Head of caudate nucleus (tissue), 42 donors: ENCODE measurements around the gene PRDM15.

Experiments
- DNase-seq, 42 donors: peaks; one replicate each; pipeline versions ENCODE4 v3.0.0 to v3.0.0-alpha.2; 2020 to 2021; ENCODE audit warnings: mixed read lengths in 7 of 42
- intact Hi-C: fragments of 100-400 bp; cut with DNase I; formaldehyde crosslinking; loops from one replicate; pipeline ENCODE4 v1.15.0; 2022

The PRDM15 gene

DNA sequence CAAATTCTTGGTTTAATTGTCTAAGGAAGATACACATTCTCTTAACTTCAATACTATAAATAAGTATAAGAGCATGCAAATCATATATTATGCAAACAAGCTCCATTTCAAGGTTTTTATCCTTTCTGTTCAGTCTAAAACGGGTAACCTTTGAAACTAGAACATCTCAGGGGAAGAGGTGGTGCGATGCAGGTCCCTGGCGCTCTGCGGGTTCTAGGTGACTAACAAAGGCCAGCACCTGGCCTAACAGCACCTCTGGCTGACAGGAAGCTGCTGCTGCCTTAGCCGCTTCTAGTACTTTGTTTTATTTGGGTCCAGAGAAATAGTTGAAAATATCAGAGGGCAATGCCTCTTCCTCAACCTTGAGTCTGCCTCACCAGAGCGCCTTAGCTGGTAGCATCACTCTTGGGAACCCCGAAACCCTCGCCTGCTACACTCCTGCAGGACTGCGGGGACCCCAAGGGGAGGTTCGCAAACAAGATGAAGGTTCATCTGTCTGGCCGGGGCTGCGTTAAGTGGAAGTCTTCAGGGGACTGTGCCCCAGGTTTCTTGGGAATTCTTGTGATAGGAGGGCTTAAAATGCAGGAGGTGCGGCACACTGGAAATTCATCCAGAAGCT lies 45.5 kb downstream of the PRDM15 start:
- intact Hi-C loops: loop anchor here (10.0 kb wide), 1 partner anchor 61 kb away; no protein-coding TSS in a partner anchor
- DNase-seq: peak in 1 of 42 donors; percentile 2

DNA sequence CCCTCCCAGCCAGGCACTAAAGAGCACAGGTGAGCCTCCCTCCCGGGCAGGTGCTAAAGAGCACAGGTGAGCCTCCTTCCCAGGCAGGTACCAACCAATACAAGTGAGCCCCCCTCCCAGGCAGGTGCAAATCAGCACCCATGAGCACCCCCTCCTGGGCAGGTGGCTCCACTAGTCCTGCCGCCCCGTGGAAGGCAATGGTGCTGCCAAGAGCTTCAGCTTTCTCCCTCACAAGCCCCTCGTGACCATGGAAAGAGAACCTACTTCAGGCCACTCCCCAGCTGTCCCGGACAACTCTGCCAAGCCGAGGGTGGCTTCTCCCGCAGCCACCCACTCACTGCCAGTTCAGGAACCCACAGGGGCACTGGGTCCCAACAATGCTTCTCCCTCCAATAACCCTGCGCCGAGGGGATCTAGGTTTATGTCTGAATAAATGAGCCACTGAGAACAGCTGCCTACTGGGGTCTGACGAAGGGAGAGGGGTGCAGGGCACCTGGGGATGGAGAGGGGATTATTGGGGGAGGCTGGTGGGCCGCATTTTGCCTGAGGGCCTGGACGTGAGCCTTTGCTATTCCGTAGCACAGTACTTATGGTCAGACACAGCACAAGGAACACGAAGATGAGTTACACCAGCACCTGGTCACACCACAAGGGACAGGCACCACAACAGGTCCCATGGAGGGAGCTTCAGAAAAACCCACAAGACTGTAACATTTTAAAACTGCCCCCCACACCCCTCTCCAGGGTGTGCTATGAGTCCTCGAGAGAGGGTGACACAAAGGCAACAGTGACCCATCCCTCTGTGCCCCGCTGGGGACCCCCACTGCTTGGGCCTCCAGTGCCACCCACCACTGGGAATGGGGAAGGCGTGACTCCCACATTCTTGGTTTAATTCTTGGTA lies 46.3 kb downstream of the PRDM15 start:
- DNase-seq: peak in 3 of 42 donors; percentile 3 to 10 (median 4)
- intact Hi-C loops: loop anchor here (10.0 kb wide), 1 partner anchor 62 kb away; no protein-coding TSS in a partner anchor

DNA sequence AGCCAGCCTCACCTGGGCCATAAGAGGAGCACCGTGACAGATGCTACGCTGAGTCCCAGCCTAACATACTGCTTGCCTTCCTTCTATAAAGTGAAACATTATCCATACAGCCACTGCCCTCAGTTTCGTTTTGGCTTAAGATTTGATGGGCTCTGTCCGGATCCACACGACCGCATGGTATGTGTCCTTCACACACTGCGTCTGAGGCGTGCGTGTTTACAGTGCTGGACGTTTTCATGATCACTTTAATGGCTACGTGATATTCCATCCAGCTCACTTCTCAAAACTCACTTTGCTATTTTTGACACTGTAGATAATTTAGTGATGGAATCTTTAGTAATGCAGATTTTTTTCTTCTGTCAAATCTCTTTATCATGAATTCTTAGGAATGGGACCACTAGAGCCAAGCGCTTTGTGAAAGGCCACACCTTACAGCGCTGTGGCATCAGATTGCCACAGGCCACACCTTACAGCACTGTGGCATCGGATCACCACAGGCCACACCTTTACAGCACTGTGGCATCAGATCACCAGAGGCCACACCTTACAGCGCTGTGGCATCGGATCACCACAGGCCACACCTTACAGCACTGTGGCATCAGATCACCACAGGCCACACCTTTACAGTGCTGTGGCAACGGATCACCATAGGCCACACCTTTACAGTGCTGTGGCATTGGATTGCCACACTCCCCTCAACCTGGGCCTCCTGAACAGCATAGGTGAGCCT lies 47.1 kb downstream of the PRDM15 start:
- intact Hi-C loops: loop anchor here (10.0 kb wide), 1 partner anchor 63 kb away; no protein-coding TSS in a partner anchor
- DNase-seq: peak in 1 of 42 donors; percentile 2

DNA sequence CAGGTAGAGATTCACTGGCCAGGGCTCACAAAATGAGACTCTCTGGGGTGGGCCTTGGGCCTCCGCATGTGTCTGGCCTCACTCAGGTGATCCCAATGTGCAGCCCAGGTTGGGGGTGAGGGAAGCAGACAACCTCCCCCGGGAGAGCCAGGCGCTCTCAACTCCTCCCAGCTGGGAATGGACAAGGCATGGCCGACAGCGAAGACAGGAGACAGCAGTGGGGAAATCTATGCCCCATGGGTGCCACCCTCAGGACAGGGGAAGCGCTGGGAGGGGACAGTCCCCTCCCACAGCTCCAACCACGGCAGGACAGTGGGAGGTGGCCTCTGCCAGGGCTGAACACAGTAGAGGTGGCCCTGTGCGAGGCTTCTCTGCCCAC lies 47.7 kb downstream of the PRDM15 start:
- intact Hi-C loops: loop anchor here (10.0 kb wide), 1 partner anchor 63 kb away; no protein-coding TSS in a partner anchor
- peak in 1 of 42 donors; percentile 6 for DNase-seq

DNA sequence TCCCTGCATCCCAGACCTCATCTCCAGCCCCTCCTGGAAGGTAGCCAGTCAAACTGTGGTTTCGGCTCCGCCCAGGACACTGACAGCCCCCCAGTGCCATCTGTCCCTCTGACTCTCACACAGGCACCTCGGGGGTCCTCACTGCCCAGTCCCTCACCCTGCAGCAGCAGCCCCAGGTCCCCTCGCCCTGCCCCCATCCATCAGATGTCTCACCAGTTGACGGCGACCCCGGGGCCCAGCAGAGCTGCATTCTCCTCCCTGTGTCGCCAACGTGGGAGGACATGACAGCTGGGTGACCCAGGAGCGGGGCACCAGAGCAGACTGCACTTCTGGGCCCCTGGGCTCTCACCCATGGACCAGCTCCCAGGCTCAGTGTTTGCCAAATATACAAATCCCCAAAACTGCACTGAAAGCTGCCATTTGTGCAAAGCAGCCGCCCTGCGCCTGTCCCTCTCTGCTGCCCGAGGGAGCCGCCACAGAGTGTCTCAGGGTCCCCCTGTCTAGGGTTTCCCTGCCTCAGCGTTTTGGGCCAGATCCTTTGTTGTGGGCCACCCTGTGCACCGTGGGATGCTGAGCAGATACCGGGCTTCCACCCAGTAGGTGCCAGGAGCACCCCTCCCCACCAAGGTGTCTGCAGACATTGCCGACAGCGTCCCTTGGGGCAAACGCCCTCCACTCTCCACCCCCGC lies 48.2 kb downstream of the PRDM15 start:
- intact Hi-C loops: loop anchor here (10.0 kb wide), 1 partner anchor 64 kb away; no protein-coding TSS in a partner anchor
- DNase-seq: peak in 1 of 42 donors; percentile 10

DNA sequence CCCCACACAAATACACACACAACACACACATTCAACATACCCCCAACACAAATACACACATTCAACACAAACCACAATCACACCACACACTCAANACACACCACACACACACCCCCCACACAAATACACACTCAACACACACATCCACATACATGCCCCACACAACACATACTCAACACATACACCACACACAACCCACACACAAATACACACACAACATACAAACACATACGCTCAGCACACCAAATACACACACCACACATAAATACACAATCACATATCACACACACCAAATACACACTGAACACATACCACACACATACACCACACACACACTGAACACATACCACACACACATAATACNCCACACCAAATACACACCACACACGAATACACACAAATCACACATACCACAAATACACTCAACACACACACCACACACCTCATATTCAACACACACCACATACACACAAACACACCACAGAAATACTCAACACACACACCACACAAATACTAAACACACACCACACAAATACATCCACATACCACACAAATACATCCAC lies 48.9 kb downstream of the PRDM15 start:
- intact Hi-C loops: loop anchor here (10.0 kb wide), 1 partner anchor 65 kb away; no protein-coding TSS in a partner anchor
- DNase-seq: no peak

DNA sequence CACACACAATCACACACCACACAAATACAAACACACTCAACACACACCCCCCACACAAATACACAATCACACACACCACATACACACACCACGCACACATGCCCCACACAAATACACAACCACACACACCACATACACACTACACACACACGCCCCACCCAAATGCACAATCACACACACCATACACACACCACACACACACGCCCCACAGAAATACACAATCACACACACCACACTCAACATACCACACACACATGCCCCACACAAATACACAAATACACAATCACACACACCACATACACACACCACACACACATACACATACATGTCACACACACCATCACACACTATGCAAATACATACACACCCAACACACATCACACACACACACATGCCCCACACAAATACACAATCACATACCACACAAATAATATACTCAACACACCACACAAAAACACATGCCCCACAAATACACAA lies 50.2 kb downstream of the PRDM15 start:
- DNase-seq: no peak
- intact Hi-C loops: no loop called here

DNA sequence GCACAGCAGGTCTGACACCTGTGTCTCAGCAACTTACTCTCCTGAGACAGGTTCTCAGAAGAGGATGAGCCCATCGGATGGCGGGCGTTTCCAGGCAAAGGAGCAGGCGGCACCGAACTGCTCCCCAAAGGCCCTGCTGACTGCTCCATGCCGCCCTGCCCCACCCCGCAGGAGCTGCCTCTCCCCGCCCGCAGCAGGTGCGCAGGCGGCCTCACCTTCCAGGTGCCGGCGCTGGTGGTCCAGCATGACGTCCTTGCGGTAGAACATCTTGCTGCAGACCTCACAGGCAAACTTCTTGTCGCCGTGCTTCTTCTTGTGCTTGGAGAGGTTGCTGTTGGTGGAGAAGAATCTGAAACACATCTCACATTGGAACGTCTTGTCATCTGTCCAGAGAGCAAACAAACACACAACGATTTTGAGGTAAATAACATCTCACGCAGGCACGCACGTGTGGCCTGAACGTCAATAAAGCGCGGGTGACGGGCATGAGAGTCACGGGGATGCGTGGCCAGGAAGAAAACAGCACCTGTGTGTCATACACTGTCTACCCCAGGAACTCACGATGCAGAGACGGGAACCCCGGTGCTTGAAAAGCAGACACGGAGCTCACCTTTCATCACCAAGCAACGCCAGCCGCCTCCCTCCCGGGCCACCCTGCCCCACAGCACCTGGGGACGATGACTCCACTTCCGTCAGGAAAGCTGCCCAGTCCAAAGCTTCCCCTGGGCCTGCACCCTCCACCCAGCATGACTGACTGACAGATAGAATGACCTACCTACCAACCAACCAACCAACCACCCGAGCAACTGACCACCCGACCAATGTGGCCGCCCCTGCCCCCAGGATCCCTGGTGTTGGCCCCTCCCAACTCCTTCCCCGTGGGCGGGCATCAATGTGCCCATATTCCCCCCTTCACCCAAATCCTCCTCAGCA lies 50.9 kb downstream of the PRDM15 start:
- intact Hi-C loops: no loop called here
- DNase-seq: no peak

DNA sequence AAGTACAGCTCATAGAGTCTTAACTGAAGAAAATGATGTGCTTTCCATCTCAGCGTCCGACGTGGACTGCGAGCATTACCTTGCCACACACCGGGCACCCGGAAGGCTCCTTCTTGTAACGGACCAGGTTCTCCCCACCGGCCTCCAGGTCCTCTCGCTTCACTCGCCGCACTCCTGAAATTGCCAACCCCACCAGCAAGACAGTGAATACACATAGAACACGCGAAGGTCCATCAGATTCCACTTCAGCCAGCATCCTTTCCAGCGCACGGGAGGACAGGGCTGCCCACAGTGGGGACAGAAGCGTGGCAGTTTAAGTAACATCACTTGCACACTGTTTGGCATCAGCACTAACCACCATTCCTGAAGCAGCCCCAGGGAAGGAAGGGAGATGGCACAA lies 53.3 kb downstream of the PRDM15 start:
- intact Hi-C loops: no loop called here
- DNase-seq: no peak

DNA sequence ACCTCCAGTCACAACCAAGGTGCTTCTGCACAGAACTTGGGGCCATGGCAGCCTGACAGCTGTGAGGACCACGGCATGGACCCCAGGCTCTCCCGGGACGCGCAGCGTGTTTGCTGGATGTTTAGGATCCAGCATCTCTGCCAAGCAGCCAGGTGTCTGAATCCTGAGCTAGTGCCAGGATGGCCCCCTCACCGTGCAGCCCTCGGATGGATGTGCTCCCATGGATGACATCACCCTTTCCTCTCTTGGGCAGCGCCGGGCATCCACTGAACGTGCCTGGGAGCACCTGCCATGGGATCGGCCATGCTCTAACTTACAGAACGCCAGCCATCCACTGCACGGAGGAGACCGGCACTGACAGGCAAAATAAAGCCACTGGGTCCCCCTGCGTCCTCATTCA lies 53.9 kb downstream of the PRDM15 start:
- intact Hi-C loops: no loop called here
- DNase-seq: peak in 1 of 42 donors; percentile 20

DNA sequence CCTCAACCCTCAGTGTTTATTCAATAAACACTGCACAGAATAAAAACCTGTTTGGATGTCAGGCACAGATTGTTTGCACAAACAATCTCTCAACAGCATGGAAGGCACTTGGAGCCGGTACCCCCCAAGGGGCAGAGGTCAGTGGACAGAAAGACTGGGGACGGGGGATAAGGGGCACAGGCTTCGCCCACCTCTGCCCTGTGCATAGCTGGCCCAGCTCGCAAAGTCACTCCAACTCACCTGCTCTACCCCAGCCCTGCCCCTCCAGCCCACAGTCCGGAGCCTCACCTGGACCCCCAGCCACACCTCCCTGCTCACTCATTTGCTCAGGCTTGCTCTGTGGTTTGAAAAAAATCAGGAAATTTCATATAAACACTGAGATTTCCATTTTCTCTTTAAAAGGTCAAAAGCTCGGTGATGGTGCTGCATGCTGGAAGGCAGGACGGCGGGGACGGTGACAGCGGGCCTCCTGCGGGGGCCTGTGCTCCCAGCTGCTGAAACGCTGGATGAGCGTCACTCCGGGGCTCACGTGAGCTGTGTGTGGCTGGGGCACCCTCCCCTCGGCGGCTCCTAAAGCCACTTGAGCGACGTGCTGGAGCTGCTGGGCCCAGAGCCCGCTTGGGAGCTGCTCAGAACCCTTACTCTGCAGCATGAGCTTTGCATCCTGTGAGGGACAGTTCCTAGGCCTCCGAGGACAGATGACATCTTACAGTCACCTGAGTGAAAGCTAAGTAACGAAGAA lies 54.5 kb downstream of the PRDM15 start:
- intact Hi-C loops: no loop called here
- peak in 1 of 42 donors; percentile 28 for DNase-seq

DNA sequence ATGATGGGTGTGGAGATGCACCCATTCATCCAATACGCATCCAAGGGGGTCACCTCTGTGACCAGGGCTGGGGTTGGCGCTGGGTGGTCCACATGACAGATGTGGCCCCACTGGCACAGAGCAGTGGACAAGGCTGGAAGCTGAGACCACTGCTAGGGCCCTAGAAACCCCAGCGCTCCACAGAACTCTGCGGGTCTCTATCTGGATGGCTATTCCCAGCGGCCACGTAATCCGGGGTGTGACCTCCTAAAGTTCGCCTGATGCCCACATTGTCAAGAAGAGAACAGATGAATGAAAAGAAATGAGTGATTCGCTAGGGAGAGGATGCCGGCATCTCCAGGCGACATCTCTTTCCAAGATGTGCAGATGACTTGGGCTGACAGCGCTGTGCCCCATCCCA lies 55.2 kb downstream of the PRDM15 start:
- intact Hi-C loops: no loop called here
- DNase-seq: no peak

DNA sequence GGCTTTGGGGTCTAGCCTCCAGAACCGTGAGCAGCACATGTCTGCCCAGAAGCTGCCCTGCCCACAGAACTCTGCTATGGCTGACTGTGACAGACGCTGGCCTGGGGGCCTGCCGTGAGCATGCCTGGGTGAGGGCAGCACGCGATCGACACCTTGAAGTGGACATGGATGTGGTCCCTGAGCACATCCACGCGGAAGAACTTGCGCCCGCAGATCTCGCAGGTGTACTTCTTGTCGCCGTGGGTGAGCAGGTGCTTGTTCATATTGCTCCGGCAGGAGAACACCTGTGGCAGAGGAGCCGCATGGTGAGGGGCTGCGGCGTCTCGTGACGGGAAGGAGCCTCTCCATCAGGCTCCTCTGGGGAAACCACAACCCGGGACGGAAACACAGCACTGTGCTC lies 56.0 kb downstream of the PRDM15 start:
- DNase-seq: no peak
- intact Hi-C loops: no loop called here

DNA sequence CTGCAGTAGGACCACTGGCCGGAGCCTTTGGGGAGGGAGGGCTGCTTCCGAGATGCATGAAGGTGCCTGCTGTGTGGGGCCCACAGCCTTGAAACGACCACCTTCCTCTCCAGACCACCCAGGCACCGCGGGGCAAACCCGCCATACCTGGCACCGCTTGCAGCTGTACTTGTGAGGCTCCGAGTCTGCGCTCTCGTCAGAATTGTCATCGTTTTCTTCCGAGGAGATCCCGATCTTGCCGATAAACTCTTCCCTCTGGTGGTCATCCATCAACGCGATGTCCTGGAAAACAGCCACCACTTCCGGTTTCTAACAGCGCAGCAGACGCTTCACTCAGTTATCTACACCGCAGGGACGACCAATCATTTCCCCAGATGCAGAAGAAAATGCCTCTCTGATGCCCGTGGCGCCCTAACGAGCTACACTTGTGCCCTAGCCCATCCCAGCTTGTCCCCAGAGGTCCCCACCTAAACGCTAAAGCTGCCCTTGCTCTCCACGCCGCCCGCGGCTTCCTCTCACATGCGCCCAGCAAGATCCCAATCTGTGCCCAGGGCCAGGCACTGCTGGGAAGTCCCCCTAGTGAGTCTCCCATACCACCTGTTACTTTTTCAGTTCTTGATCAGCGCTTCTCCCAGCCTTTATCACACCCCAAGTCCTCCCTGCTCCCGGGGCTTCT lies 57.2 kb downstream of the PRDM15 start:
- intact Hi-C loops: no loop called here
- no peak for DNase-seq

DNA sequence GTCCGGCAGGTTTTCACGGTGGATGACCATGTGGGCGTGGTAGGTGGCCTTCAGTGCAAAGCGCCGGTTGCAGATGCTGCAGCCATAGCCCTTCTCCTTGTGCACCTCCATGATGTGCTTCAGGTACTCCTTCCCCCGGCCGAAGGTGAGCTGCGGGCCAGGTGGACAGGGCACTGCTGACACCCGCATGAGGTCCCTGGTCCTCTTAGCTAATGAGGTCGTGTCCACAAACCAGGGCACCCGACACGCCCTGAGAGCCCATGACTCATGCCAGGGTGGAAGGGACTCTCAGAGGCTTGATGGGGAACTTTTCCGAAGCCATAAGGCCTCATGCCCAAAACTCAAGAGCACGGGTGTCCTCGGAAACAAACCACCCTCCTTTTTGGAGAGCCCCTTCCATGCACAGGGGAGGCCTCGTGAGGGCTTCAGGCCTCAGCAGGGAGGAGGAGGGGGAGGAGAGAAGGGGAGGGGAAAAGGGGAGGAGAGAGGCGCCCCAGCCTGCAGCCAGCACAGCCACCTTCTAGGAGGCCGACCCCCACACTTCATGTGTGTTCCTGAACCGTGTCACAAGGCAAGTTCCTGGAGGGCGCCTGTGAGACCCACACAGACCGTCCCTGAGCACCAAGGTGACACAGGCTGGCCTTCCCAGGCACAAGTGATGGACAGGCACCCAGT lies 57.9 kb downstream of the PRDM15 start:
- DNase-seq: no peak
- intact Hi-C loops: no loop called here
